GM12892 (cell line): Measurements from ENCODE around the gene GPR157.

Experiments
- POLR2A ChIP-seq: IDR thresholded peaks from 2 replicates; pipeline ENCODE4 v1.6.1; 2011; ENCODE audit warnings: low read depth, low read length, control low read depth
- TAF1 ChIP-seq: IDR thresholded peaks from 2 replicates; pipeline ENCODE4 v1.6.1; 2011; ENCODE audit warnings: low read depth, mild to moderate bottlenecking, control low read depth, low read length, borderline replicate concordance

GRCh38 chr1:9105336-9105867, 23.5 kb downstream of the GPR157 start:
- TF ChIP-seq POLR2A (no peak), TAF1 (no peak)
